Spleen (tissue), 11 donors: Measurements from ENCODE around the gene MAP3K5. TPM values are rescaled to one million over a fixed set of nuclear protein-coding genes. Genes with fewer than 3 reads are reported as not detected.
A peak's percentile ranks its signal among the peaks of the same experiment; 100 is the strongest.

Source experiments
- DNase-seq: peaks from one replicate; pipeline ENCODE4 v3.0.0-alpha.2; 2020
- H3K27ac ChIP-seq, 8 donors: fragments of 200-600 bp; sonication (generic) in 7 of 8; 1 replicate in 4 of 8; 2 replicates in 4 of 8; pipeline versions ENCODE4 v1.5.0 to v1.8.0; 2016 to 2021; ENCODE audit warnings: inconsistent platforms in 4 of 8, mild to moderate bottlenecking in 4 of 8, moderate library complexity in 1 of 8
- H3K27me3 ChIP-seq, 7 donors: fragments of 200-600 bp; sonication (generic) in 6 of 7; replicated peaks in 1 of 7; 1 replicate in 4 of 7; 2 replicates in 3 of 7; pipeline versions ENCODE4 v1.5.0 to v1.8.0; 2016 to 2021; ENCODE audit warnings: inconsistent platforms in 3 of 7, mild to moderate bottlenecking in 1 of 7
- H3K36me3 ChIP-seq, 6 donors: fragments of 200-600 bp; sonication (generic) in 5 of 6; 1 replicate in 4 of 6; 2 replicates in 2 of 6; pipeline versions ENCODE4 v1.5.0 to v1.8.0; 2016 to 2021; ENCODE audit warnings: inconsistent platforms in 2 of 6
- H3K4me1 ChIP-seq, 6 donors: fragments of 200-600 bp; sonication (generic) in 5 of 6; 1 replicate in 3 of 6; 2 replicates in 3 of 6; pipeline versions ENCODE4 v1.5.0 to v1.8.0; 2016 to 2021; ENCODE audit warnings: inconsistent platforms in 3 of 6
- H3K4me3 ChIP-seq, 8 donors: fragments of 200-600 bp; sonication (generic) in 7 of 8; 1 replicate in 4 of 8; 2 replicates in 4 of 8; pipeline versions ENCODE4 v1.5.0 to v1.8.0; 2016 to 2021; ENCODE audit warnings: inconsistent platforms in 4 of 8, mild to moderate bottlenecking in 4 of 8, moderate library complexity in 2 of 8
- H3K9me3 ChIP-seq, 8 donors: fragments of 200-600 bp; sonication (generic) in 7 of 8; 1 replicate in 4 of 8; 2 replicates in 4 of 8; pipeline versions ENCODE4 v1.5.0 to v1.8.0; 2016 to 2021; ENCODE audit warnings: inconsistent platforms in 4 of 8
- CTCF ChIP-seq, 11 experiments: fragments of 200-600 bp in 7 of 11; fragments of 450-650 bp in 4 of 11; sonication (generic) in 4 of 11; IDR thresholded peaks in 8 of 11; conservative IDR thresholded peaks in 3 of 11; 1 replicate in 7 of 11; 2 replicates in 4 of 11; pipeline versions ENCODE4 v1.4.0 to v1.8.0; 2016 to 2021; ENCODE audit warnings: antibody characterized with exemption in 11 of 11, inconsistent platforms in 4 of 11, mild to moderate bottlenecking in 1 of 11
- POLR2A ChIP-seq, 3 donors: fragments of 450-650 bp; IDR thresholded peaks; one replicate each; pipeline ENCODE4 v1.5.1; 2017; ENCODE audit warnings: antibody characterized with exemption in 3 of 3, mild to moderate bottlenecking in 1 of 3
- POLR2AphosphoS5 ChIP-seq, 3 donors: sonication (generic); formaldehyde crosslinking; IDR thresholded peaks; one replicate each; pipeline ENCODE4 v1.5.1; 2017; ENCODE audit warnings: antibody characterized with exemption in 3 of 3
- WGBS, 5 donors: extraction: QIAGEN DNeasy Blood & Tissue Kit in 3 of 5; methylation state at CpG; one replicate each; pipeline versions ENCODE4 v1.1.5 to v1.1.7; 2013 to 2018; 5-methylcytosine and 5-hydroxymethylcytosine counted together
- intact Hi-C: fragments of 100-400 bp; cut with DNase I; formaldehyde crosslinking; loops from one replicate; pipeline ENCODE4 v1.15.0; 2023; ENCODE audit warnings: low total_unique reads
- polyA plus RNA-seq, 3 donors: library from polyadenylated mRNA; stranded (reverse); fragments of 200-250 nt; gene quantifications; one replicate each; pipeline ENCODE4 v1.2.1, GENCODE V29; 2013
- total RNA-seq, 7 donors: library from RNA; depleted of rRNA in 3 of 7; stranded (reverse); fragments of >200 nt in 3 of 7; fragmentation: NEBNext Ultra II Directional in 4 of 7; extraction: Animal tissue kit (Norgen Biotek cat#: 25700) in 4 of 7; gene quantifications; one replicate each; pipeline versions ENCODE4 v1.1.0 to v1.2.1, GENCODE V29; 2016 to 2021
- donor health status: healthy with polysubstance abuse.
- donor health status: DM: no; HTN: no; CAD: no; lungs with moderate emphysema.
- donor health status: DM: no; HTN: no; CAD: no.
- donor health status: Bipolar disorder and iron deficiency.
- donor health status: healthy.
- donor health status: DM: no; HTN: no; CAD: no.
- donor health status: DM: yes; HTN: yes; CAD: no.

MAP3K5 gene
- total and polyA plus RNA-seq, 10 donors = 7.2 to 55.0 (median 33.2) TPM

DNA sequence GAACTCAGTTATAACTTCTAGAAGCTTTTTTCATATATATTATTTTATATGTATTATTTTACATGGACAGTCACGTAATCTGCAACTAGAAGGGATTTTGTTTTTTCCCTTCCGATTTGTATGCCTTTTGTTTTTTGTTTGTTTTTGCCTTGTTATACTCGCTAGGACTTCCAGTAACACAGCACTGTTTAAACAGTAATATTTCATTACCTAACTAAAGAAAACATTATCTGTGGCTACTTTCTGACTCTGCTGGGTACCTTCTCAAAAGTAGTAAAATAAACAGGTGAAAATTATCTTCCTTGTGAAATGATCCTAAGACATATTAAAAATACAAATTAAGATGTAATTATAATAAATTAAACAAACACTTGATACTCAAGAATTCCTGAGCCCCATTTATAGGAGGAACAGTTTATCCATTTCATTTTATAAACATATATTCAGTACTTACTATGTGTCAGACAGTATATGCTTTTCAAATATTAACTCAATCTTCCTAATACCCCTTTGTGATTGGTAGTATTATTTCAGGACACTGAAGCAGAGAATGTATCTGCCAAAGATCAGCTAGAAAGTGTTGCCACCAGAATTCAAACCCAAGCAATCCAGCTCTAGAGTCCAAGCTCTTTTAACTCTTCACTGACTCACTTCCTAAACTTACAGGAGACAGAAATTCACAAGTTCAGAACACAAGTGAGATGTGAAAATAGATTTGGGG is 65.3 kb downstream of the MAP3K5 start:
- no peak for DNase-seq
- 96 to 99% (median 96%) methylated on average over 3 of the region's 3 CpGs for WGBS, 5 donors
- intact Hi-C loops = no loop called here
- Histone ChIP-seq H3K4me3 (no peak overlapping the region), H3K9me3 (peaks cover 0 to under 1% (median 0%) of the 10 kb centered on the region in 8 donors), H3K36me3 (no peaks in the 10 kb centered on the region), H3K4me1 (peaks cover 0 to 67% (median 24%) of the 10 kb centered on the region in 6 donors), H3K27me3 (no peaks in the 10 kb centered on the region), H3K27ac (no peak overlapping the region)
- TF ChIP-seq POLR2AphosphoS5 (IDR thresholded peaks at IDR 0.05) (no peak), CTCF (IDR thresholded peaks at IDR 0.05 in 8 of 11, conservative IDR thresholded peaks at IDR 0.05 in 3 of 11) (no peak), POLR2A (IDR thresholded peaks at IDR 0.05) (no peak)

DNA sequence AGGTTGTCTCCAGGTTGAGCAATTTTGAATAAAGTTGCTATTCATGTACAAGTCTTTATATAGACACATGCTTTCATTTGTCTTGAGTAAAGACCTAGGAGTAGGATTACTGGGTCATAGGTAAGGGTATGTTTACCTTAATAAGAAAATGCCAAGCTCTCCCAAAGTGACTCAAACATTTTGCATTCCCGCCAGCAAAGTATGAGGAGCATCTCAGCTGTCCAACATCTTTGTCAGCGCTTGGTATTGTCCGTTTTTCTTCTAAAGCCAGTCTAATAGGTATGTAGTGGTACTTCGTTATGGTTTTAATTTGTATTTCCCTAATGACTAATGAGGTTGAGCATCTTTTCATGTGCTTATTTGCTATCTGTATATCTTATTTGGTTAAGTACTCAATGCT is 67.2 kb downstream of the MAP3K5 start:
- no peak overlapping the region for H3K27ac ChIP-seq
- 91 to 99% (median 97%) methylated on average over 4 of the region's 4 CpGs for WGBS, 5 donors
- H3K36me3 ChIP-seq = no peaks in the 10 kb centered on the region
- H3K27me3 ChIP-seq = no peaks in the 10 kb centered on the region
- H3K4me1 ChIP-seq = peaks cover 3 to 66% (median 31%) of the 10 kb centered on the region in 6 donors
- H3K4me3 ChIP-seq = no peak overlapping the region
- intact Hi-C loops = no loop called here
- TF ChIP-seq POLR2AphosphoS5 (IDR thresholded peaks at IDR 0.05) (no peak), POLR2A (IDR thresholded peaks at IDR 0.05) (no peak), CTCF (IDR thresholded peaks at IDR 0.05 in 8 of 11, conservative IDR thresholded peaks at IDR 0.05 in 3 of 11) (no peak)
- peaks cover 0 to 9% (median 3%) of the 10 kb centered on the region in 8 donors for H3K9me3 ChIP-seq
- DNase-seq = no peak

GRCh38 chr6:136723780-136724179 is 68.5 kb downstream of the MAP3K5 start:
- 8 to 22% (median 11%) methylated on average over 1 of the region's 1 CpG for WGBS, 5 donors
- Histone ChIP-seq H3K4me1 (peaks cover 12 to 66% (median 38%) of the 10 kb centered on the region in 6 donors), H3K36me3 (no peaks in the 10 kb centered on the region), H3K4me3 (no peak overlapping the region), H3K27ac (peak overlapping the region in 1 of 8 donors; percentile 8), H3K9me3 (peaks cover 0 to 9% (median 3%) of the 10 kb centered on the region in 8 donors), H3K27me3 (no peaks in the 10 kb centered on the region)
- DNase-seq = peak; percentile 82
- intact Hi-C loops = no loop called here
- no peak for TF ChIP-seq POLR2A (IDR thresholded peaks at IDR 0.05)
- TF ChIP-seq CTCF (IDR thresholded peaks at IDR 0.05 in 8 of 11, conservative IDR thresholded peaks at IDR 0.05 in 3 of 11) = no peak
- no peak for TF ChIP-seq POLR2AphosphoS5 (IDR thresholded peaks at IDR 0.05)

DNA sequence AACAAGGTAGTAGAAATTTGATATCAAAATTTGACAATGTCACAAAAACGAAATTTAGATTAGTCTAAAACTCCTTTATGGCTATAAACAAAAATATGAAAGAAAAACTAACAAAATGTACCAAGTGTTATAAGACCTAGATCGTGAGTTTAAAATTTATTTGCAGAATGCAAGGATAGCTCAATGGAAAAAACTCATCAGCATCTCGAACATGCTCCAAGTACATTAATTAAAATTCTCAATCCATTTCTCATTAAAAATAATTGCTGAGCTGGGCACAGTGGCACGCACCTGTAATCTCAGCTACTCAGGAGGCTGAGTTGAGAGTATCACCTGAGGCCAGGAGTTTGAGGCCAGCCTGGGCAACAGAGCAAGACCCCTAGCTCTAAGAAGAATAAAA is 70.8 kb downstream of the MAP3K5 start:
- intact Hi-C loops = no loop called here
- TF ChIP-seq POLR2AphosphoS5 (IDR thresholded peaks at IDR 0.05) (no peak), CTCF (IDR thresholded peaks at IDR 0.05 in 8 of 11, conservative IDR thresholded peaks at IDR 0.05 in 3 of 11) (no peak), POLR2A (IDR thresholded peaks at IDR 0.05) (no peak)
- Histone ChIP-seq H3K27me3 (no peaks in the 10 kb centered on the region), H3K9me3 (peaks cover 0 to 9% (median 3%) of the 10 kb centered on the region in 8 donors), H3K27ac (no peak overlapping the region), H3K4me1 (peaks cover 28 to 79% (median 58%) of the 10 kb centered on the region in 6 donors), H3K36me3 (no peaks in the 10 kb centered on the region), H3K4me3 (no peak overlapping the region)
- no peak for DNase-seq
- WGBS, 5 donors = 82 to 97% (median 83%) methylated on average over 4 of the region's 4 CpGs
